Measurements from ENCODE around the gene DUSP2. TPM values are rescaled to one million over a fixed set of nuclear protein-coding genes. Genes with fewer than 3 reads are reported as not detected.

Gene DUSP2
- total RNA-seq, 1 donor from 2014 or later, result 1.1 TPM

- Mint-ChIP-seq H3K27me3 (ENCODE audit: low read depth) (peaks cover 9% of the 10 kb centered on the region), H3K4me1 (peaks cover 3% of the 10 kb centered on the region), H3K4me3 (no peak overlapping the region), H3K27ac (ENCODE audit: unreplicated experiment) (no peak overlapping the region), H3K36me3 (ENCODE audit: low read depth) (no peaks in the 10 kb centered on the region), H3K9me3 (no peaks in the 10 kb centered on the region)
- no peak for TF ChIP-seq CTCF (conservative IDR thresholded peaks at IDR 0.05)
- DNase-seq (ENCODE audit: low read depth, low spot score), result no peak
Observed at GRCh38 chr2:96175951-96176350, 30.7 kb upstream of the DUSP2 start.

- peak; percentile 79 for DNase-seq (ENCODE audit: low read depth, low spot score)
- Mint-ChIP-seq H3K36me3 (ENCODE audit: low read depth) (no peaks in the 10 kb centered on the region), H3K9me3 (no peaks in the 10 kb centered on the region), H3K4me3 (no peak overlapping the region), H3K27me3 (ENCODE audit: low read depth) (peaks cover 9% of the 10 kb centered on the region), H3K27ac (ENCODE audit: unreplicated experiment) (no peak overlapping the region), H3K4me1 (peaks cover 3% of the 10 kb centered on the region)
- peak; percentile 94 for TF ChIP-seq CTCF (conservative IDR thresholded peaks at IDR 0.05)
Observed at GRCh38 chr2:96174251-96175144, 29.3 kb upstream of the DUSP2 start.

- Mint-ChIP-seq H3K4me1 (peaks cover 3% of the 10 kb centered on the region), H3K27me3 (ENCODE audit: low read depth) (peaks cover 9% of the 10 kb centered on the region), H3K9me3 (no peaks in the 10 kb centered on the region), H3K4me3 (no peak overlapping the region), H3K27ac (ENCODE audit: unreplicated experiment) (no peak overlapping the region), H3K36me3 (ENCODE audit: low read depth) (no peaks in the 10 kb centered on the region)
- no peak for TF ChIP-seq CTCF (conservative IDR thresholded peaks at IDR 0.05)
- DNase-seq (ENCODE audit: low read depth, low spot score), result no peak
Observed at GRCh38 chr2:96171831-96172230, 26.6 kb upstream of the DUSP2 start.

GRCh38 chr2:96170626-96171025 is 25.4 kb upstream of the DUSP2 start:
- no peak for TF ChIP-seq CTCF (conservative IDR thresholded peaks at IDR 0.05)
- Mint-ChIP-seq H3K36me3 (ENCODE audit: low read depth) (no peaks in the 10 kb centered on the region), H3K4me1 (peaks cover 3% of the 10 kb centered on the region), H3K27ac (ENCODE audit: unreplicated experiment) (no peak overlapping the region), H3K27me3 (ENCODE audit: low read depth) (peaks cover 3% of the 10 kb centered on the region), H3K4me3 (no peak overlapping the region), H3K9me3 (no peaks in the 10 kb centered on the region)
- DNase-seq (ENCODE audit: low read depth, low spot score), result no peak

GRCh38 chr2:96169868-96170507 is 24.7 kb upstream of the DUSP2 start:
- TF ChIP-seq CTCF (conservative IDR thresholded peaks at IDR 0.05), result no peak
- Mint-ChIP-seq H3K9me3 (no peaks in the 10 kb centered on the region), H3K27me3 (ENCODE audit: low read depth) (peaks cover 3% of the 10 kb centered on the region), H3K27ac (ENCODE audit: unreplicated experiment) (no peak overlapping the region), H3K36me3 (ENCODE audit: low read depth) (no peaks in the 10 kb centered on the region), H3K4me3 (no peak overlapping the region), H3K4me1 (peaks cover 4% of the 10 kb centered on the region)
- no peak for DNase-seq (ENCODE audit: low read depth, low spot score)

Data from neural crest cell (in vitro differentiated cells).